Stimulated activated CD4-positive, alpha-beta T cell treated with anti-CD3 and anti-CD28 coated beads, Interleukin-2, amount 100 ng/mL, for 4 hours (primary cell): Measurements from ENCODE around the gene FN3KRP.

Experiments used
- DNase-seq: peaks from one replicate; pipeline ENCODE4 v3.0.0-alpha.2; 2020; ENCODE audit warnings: low read depth

The FN3KRP gene

DNA sequence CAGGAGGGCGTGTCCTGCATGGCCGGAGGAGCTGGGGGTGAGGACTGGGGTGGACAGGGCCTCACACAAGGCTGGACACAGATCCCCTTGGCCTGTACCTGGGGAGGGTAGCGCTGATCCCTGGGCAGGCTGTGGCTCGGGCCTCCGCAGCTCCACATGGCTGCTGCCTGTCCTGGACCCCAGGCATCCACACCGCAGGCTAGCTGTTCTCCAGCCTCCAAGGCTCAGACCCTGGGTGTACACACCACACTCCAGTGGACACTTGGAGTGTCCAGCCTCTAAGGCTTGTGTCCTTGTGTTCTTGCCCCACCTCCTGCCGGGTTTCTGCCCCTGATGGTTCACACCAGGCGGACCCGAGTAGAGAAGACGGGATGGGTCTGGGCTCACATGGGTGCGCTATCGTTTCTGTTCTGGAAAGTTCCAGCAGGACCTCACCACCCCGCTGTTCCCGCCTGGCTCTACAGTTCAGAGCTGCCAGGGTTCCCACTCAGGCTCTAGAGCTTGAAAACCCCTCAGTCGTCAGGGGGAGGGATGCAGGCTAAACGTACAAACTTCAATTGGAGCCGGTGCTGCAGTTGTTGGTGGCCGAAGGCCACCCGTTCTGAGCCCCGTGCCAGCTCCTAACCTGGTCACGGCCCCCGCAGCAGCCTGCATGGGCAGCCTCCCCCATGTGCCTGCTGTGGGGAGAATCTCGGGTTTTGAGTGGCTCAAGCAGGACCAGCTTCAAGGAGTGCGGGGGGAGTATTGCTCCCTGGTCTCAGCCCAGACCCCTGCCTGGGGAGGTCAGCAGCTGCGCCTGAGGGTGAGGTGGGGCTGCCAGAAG is 6.6 kb upstream of the FN3KRP start:
- no peak for DNase-seq

GRCh38 chr17:82710499-82711232 is 5.8 kb upstream of the FN3KRP start:
- DNase-seq, result no peak

DNA sequence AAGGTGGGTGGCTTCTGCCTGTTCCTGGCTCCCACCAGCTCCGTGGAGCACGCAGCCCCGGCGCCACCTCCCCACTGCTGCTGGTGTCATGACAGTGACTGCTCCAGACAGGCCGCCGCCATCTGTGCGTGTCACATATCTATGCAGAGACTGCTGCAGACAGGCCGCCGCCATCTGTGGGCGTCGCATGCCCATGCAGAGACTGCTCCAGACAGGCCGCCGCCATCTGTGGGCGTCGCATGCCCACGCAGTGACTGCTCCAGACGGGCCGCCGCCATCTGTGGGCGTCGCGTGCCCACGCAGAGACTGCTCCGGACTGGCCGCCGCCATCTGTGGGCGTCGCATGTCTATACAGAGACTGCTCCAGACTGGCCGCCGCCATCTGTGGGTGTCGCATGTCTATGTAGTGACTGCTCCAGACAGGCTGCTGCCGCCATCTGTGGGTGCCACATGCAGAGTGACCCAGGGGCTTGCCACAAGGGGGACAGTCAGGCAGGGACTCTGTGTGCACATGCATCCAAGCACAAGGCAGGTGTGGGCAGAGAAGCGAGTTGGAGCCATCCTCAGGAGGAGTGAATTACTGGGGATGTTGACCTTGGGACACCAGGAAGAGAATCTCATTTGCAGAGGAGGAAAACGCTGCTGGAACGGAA is 3.3 kb upstream of the FN3KRP start:
- DNase-seq, result no peak

DNA sequence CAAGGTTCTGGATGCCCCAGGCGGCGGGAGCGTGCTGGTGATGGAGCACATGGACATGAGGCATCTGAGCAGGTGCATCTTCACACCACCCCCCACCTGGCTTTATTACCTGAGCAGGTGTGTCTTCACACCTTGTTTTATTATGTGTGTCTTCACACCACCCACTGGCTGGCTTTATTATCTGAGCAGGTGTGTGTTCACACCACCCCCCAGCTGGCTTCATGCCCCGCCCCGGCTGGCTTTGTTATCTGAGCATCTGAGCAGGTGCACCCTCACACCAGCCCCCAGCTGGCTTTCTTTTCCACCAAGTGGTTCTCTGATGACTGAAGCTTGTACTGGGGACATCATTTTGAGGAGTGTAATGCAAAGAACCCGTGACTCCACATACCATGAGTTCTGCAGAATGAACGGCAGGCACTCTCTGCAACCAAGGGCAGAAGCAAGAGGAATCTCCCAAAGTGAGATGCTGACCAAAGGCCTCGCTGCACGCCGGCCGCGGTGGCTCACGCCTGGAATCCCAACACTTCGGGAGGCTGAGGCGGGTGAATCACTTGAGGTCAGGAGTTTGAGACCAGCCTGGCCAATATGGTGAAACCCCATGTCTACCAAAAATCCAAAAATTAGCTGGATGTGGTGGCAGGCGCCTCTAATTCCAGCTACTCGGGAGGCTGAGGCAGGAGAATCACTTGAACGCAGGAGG is 2.6 kb downstream of the FN3KRP start:
- no peak for DNase-seq

DNA sequence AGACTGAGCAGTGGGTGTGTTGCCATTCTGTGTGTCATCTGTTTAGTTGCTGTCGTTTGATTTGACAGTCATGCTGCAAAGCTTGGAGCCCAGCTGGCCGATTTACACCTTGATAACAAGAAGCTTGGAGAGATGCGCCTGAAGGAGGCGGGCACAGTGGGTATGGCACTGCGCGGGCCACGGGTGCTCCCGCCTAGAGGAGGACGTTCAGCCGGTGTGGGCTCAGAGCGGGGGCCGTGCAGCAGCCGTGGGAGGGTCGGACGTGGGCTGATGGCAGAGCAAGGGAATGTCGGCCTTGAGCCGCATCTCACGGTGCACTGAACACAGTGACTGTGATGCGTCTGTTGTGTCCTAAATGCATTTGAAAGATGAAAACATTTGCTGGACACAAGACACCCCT is 3.7 kb downstream of the FN3KRP start:
- no peak for DNase-seq

GRCh38 chr17:82722341-82723013 is 6.0 kb downstream of the FN3KRP start:
- no peak for DNase-seq

DNA sequence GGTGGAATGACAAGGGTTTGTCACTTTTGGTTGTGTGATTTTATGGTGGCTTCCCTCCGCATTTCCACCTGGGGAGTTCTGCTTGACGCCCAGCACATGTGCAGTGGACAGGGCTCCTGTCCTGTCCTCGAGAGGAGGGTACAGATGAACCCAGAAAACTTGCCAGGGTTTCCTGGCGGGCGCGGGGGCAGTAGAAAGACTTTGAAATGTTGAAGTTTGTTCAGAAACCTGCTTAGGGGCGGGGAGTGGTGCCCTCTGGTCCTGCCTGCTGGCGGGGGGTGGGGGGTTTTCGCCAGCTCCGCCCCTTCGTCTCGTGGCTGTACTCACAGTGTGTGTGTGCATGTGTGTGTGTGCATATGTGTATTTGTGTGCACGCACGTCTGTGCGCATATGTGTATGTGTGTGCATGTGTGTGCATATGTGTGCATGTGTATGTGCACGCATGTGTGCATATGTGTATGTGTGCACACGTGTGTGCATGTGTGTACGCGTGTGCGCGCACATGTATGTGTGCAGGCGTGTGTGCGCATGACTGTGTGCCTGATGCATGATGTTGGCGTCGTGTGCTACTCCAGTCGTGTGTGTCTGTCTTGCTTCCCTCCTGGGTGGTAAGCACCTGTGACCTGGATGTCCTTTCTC is 6.8 kb downstream of the FN3KRP start:
- no peak for DNase-seq

- no peak for DNase-seq
Measured at GRCh38 chr17:82726427-82726826, 9.9 kb downstream of the FN3KRP start.

GRCh38 chr17:82729479-82730260 is 13.2 kb downstream of the FN3KRP start:
- no peak for DNase-seq

DNA sequence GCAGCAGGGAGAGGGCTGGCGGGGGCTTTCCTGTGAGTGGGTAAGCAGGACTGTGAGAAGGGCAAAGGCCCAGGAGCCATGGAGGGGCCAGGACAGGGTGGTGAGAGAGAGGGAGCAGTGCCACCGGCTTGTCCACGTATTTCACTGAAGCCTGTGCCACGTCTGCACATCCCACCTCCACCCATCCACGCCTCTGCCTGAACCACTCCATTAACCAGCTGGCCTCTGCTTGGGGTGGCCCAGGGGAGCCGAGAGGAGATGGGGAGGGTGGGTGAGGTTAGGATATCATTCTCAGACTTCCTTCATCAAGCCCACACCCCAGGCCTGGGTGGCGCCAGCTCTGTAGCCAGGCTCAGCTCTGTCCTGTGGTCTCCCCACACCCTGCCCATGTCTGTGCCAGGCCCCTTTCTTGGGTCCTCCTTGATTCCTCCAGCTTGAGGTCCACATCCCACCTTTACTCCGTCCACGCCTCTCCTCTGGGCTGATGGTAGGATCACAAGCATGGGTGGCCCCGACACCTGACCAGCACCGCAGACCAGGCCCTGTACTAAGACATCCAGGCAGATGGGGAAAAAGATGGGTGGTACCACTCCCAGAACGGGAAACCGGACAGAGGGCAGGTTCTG is 15.7 kb downstream of the FN3KRP start:
- no peak for DNase-seq

DNA sequence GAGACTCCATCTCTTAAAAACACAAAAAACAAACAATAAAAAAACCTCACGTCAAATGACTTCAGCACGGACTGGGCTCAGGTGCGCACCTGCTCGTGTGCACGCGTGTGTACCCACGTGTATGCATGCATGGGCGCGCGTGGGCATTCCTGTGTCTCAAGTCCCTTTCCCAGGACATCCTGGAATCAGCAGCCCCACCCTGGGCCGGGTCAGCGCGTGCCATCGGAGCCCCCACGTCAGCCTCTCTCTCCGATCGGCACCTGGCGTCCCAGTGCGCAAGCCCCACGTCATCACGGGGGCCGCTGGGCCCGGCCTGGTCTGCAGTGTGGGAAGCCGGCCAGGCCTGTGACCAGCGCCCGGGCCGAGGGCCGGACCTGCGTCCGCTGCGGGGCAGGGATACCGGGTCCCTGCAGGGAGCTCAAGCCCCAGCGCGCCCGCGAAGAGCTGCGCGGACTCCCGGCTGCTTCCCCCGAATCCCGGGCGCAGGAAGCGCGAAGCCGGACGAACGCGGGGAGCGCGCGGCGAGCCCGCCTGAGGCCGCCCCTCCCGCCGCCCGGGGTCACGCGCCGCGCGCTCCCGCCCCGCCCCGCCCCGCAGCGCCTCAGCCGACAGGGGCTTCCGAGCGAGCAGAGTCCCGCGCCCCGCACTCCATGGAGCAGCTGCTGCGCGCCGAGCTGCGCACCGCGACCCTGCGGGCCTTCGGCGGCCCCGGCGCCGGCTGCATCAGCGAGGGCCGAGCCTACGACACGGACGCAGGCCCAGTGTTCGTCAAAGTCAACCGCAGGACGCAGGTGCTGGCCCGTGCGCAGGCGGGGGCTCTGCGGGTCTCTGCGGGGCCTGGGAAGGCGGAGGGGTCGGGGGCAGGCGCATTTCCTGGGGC is 18.7 kb downstream of the FN3KRP start, which contains the start of gene FN3K:
Gene FN3K, plus strand, starts transcription at position 629 of the 880 bp plus-strand sequence. Its CDS starts 22 bp downstream, at position 651.
- DNase-seq, result no peak

DNA sequence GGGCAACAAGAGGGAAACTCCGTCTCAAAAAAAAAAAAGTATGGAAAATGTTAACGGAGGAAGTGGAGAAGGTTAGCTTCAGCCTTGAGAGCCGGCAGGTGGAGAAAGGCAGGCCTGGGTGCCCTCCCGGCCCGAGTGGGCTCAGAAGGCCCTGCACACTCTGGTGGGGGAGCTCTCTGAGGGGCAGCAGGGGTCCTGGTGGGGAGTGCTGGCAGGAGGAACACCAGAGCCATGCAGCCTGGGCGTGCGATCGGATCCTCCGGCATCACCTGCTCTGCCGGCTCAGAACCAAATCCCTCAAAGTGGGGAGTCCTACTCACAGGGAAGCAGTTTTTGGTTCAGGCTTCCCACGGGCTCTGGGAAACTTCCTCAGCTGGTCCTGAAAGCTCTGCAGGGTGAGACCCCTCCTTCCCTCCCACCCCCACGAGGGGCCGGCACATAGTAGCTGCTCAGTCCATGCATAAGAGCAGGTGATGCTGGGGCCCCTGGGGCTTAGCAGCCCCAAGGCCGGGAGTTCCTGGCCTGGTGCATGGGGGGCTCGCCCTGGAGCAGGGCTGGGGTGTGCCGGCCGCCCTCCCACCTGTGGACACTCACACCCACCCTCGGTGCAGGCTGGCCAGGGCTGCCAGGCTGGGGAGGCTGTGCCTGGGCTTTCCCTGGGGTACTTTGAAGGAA is 20.1 kb downstream of the FN3KRP start:
- no peak for DNase-seq

GRCh38 chr17:82737967-82738877 is 21.7 kb downstream of the FN3KRP start:
- no peak for DNase-seq

DNA sequence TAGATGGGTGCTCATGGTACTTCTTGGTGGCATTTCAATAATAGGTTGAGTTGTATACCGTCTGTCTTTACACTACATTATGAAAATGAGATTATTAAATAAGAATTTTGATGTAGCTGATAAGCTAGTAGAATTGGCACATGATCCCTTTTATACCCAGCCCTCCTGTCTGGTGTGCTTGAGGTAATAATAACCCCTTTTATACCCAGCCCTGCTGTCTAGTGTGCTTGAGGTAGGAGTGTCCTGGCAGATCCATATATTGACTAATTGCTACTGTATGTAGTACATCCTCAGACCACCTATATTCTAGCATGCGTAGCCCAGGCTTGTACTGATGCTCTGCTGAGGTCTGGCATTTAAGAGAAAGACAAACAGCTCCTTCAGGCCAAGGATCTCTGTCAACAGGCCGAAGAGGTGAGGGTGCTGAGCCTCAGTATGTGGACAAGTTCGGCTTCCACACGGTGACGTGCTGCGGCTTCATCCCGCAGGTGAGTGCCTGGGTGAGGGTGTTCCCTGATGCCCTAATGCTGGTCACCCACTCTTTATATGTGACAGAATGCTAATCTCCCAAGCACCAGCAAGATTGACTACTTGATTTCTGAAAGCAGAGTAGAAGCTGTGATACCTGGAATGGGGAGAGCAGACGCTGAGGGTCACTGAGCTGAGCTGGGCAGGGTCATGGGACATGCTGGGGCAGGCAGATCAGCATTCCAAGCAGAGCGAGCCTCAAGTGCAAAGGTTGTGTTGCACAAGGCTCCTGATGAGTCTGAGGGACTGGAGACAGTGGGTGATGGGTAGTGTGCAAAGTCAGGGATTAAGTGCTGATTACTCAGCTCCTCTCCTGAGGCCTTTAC is 24.6 kb downstream of the FN3KRP start:
- DNase-seq, result no peak

DNA sequence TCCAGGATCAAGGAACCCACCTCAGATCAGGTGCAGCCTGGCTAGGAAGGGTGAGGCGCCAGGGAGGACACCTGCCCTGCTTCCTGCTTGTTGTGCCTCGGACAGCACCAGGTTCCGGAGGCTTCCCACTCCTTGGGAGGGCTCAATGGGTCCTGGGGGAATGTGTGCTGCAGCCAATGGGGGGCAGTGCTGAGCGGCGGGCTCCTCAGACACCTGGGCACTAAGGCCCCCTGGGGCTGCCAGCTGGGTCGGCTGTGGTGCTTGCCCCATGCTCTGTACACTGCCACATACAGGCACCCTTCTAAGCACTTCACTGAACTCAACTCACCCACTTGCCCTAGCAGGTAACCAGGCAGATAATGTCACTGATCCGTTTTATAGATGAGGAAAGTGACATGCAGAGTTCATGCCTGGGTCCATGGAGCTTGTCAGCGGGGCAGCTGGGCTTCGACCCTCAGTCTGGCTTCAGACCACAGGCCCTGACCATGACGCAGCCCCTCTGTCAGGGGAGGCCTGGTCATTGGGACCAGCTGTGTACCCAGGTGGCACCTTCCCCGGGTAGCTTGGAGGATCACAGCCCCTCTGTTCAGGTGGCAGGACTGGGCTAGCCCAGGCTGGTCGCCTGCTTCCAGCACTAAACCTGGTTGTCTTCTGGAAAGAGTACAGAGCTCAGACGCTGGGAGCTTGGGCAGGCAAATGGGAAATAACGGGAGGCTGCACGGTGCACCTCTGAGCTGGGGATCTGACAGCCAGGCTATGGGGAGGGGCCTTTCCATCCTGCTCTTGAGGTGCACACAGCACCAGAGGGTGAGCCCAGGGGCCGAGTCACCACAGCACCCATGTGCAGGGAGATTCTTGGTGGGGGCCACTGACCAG is 27.1 kb downstream of the FN3KRP start:
- DNase-seq, result no peak
